Measurements from ENCODE around the gene FGFR4. TPM values are rescaled to one million over a fixed set of nuclear protein-coding genes. Genes with fewer than 3 reads are reported as not detected.

The FGFR4 gene
- total and polyA plus RNA-seq, 2 of the 8 experiments (the other 6 are each of a cell fraction or from before 2014, with no cell fraction given), result 61.4 to 88.4 TPM

- TF ChIP-seq FOSL1 (IDR thresholded peaks at IDR 0.05; ENCODE audit: insufficient read depth, low read depth, low read length) (no peak), KDM4A (IDR thresholded peaks at IDR 0.05; ENCODE audit: low read depth, low read length, severe bottlenecking) (no peak), TCF12 (IDR thresholded peaks at IDR 0.05; ENCODE audit: low read depth, low read length) (no peak), RBBP5 (IDR thresholded peaks at IDR 0.05; ENCODE audit: borderline replicate concordance, low read depth, low read length) (no peak), BRCA1 (IDR thresholded peaks at IDR 0.05; ENCODE audit: low read depth, low read length) (no peak)
- TF ChIP-seq, protein P1, sequence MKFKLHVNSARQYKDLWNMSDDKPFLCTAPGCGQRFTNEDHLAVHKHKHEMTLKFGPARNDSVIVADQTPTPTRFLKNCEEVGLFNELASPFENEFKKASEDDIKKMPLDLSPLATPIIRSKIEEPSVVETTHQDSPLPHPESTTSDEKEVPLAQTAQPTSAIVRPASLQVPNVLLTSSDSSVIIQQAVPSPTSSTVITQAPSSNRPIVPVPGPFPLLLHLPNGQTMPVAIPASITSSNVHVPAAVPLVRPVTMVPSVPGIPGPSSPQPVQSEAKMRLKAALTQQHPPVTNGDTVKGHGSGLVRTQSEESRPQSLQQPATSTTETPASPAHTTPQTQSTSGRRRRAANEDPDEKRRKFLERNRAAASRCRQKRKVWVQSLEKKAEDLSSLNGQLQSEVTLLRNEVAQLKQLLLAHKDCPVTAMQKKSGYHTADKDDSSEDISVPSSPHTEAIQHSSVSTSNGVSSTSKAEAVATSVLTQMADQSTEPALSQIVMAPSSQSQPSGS (IDR thresholded peaks at IDR 0.05; ENCODE audit: low read length), result no peak
Observed at GRCh38 chr5:177103523-177104253, 17.0 kb downstream of the FGFR4 start (continued).
